B cell (primary cell): ENCODE data around the gene SLC7A6OS. TPM values are rescaled to one million over a fixed set of nuclear protein-coding genes. Genes with fewer than 3 reads are reported as not detected.

ENCODE experiments used
- ATAC-seq: fragments of 200-7000 bp; cut with Tn5 transposase; one replicate; pipeline ENCODE4 v1.10.0; 2021; ENCODE audit warnings: low read depth, mild to moderate bottlenecking, moderate number of reproducible peaks, moderate library complexity
- CTCF ChIA-PET: fragments of 350-600 bp; sonication (Branson Sonifier 250); formaldehyde crosslinking; loops from one replicate; lab custom pipeline; 2021; ENCODE audit warnings: antibody characterized with exemption, inconsistent platforms; lab: Charles Lee
- POLR2A ChIA-PET: fragments of 350-600 bp; sonication (Branson Sonifier 250); formaldehyde crosslinking; loops from one replicate; lab custom pipeline; 2021; ENCODE audit warnings: antibody characterized with exemption; lab: Charles Lee
- DNase-seq: peaks from one replicate; pipeline ENCODE4 v3.0.0; 2013
- H2AFZ ChIP-seq: 2 replicates; pipeline ENCODE4 v1.6.1; 2012; ENCODE audit warnings: mild to moderate bottlenecking, low read depth, low read length; ENCODE audit not compliant: insufficient read depth, poor library complexity, severe bottlenecking
- H3K27ac ChIP-seq, 2 donors: 1 replicate in 1 of 2; 2 replicates in 1 of 2; pipeline ENCODE4 v1.5.1; 2012 to 2013; ENCODE audit warnings: low read length in 2 of 2, mild to moderate bottlenecking in 2 of 2, moderate library complexity in 1 of 2
- H3K27me3 ChIP-seq, 4 experiments: fragments of 200-600 bp in 1 of 4; sonication (generic) in 1 of 4; replicated peaks in 1 of 4; 1 replicate in 2 of 4; 2 replicates in 2 of 4; pipeline versions ENCODE4 v1.6.1 to v1.7.0; 2013 to 2016; ENCODE audit warnings: low read length in 3 of 4, mild to moderate bottlenecking in 2 of 4, mixed read lengths in 1 of 4, moderate library complexity in 1 of 4; ENCODE audit not compliant: insufficient read depth in 4 of 4, control insufficient read depth in 3 of 4; ENCODE audit errors: control extremely low read depth in 1 of 4
- H3K36me3 ChIP-seq, 2 experiments: replicated peaks in 1 of 2; 1 replicate in 1 of 2; 2 replicates in 1 of 2; pipeline versions ENCODE4 v1.6.1 to v1.7.1; 2013; ENCODE audit warnings: low read length in 1 of 2; ENCODE audit not compliant: insufficient read depth in 2 of 2, control insufficient read depth in 1 of 2; ENCODE audit errors: control extremely low read depth in 1 of 2, extremely low read depth in 1 of 2
- H3K4me1 ChIP-seq, 2 donors: fragments of 200-600 bp in 1 of 2; sonication (generic) in 1 of 2; 1 replicate in 1 of 2; 2 replicates in 1 of 2; pipeline versions ENCODE4 v1.5.1 to v1.6.1; 2013 to 2017; ENCODE audit warnings: low read length in 2 of 2; ENCODE audit not compliant: control insufficient read depth in 2 of 2, insufficient read depth in 2 of 2
- H3K4me2 ChIP-seq: replicated peaks from 2 replicates; pipeline ENCODE3; 2012; ENCODE audit warnings: mild to moderate bottlenecking, low read depth, low read length; ENCODE audit not compliant: poor library complexity, severe bottlenecking
- H3K4me3 ChIP-seq, 5 experiments: fragments of 200-600 bp in 1 of 5; sonication (generic) in 1 of 5; 1 replicate in 3 of 5; 2 replicates in 2 of 5; pipeline versions ENCODE4 v1.5.1 to v1.7.0; 2011 to 2016; ENCODE audit warnings: low read length in 4 of 5, mild to moderate bottlenecking in 4 of 5, low read depth in 2 of 5, control low read depth in 1 of 5, moderate library complexity in 1 of 5; ENCODE audit not compliant: insufficient read depth in 1 of 5; ENCODE audit errors: control extremely low read depth in 1 of 5, extremely low read depth in 1 of 5
- H3K79me2 ChIP-seq: fragments of 200-600 bp; sonication (generic); one replicate; pipeline ENCODE4 v1.6.0; 2016; ENCODE audit warnings: low read length; ENCODE audit not compliant: control insufficient read depth, insufficient read depth
- H3K9ac ChIP-seq: fragments of 200-600 bp; sonication (generic); 2 replicates; pipeline ENCODE4 v1.6.1; 2017; ENCODE audit warnings: mild to moderate bottlenecking, low read length, moderate library complexity
- H3K9me3 ChIP-seq, 3 donors: one replicate each; pipeline versions ENCODE4 v1.6.1 to v1.7.1; 2013; ENCODE audit warnings: low read length in 2 of 3; ENCODE audit not compliant: control insufficient read depth in 2 of 3, insufficient read depth in 1 of 3; ENCODE audit errors: control extremely low read depth in 1 of 3
- H4K20me1 ChIP-seq: 2 replicates; pipeline ENCODE4 v1.6.0; 2012; ENCODE audit warnings: mild to moderate bottlenecking, low read length; ENCODE audit not compliant: insufficient read depth, control insufficient read depth, poor library complexity, severe bottlenecking
- H3K27ac Mint-ChIP-seq: one replicate; pipeline ENCODE4 v1.8.0; 2021; ENCODE audit warnings: mixed read lengths
- H3K27me3 Mint-ChIP-seq: one replicate; pipeline ENCODE4 v1.8.0; 2021; ENCODE audit warnings: mixed read lengths
- H3K4me1 Mint-ChIP-seq: one replicate; pipeline ENCODE4 v1.8.0; 2021; ENCODE audit warnings: mixed read lengths
- H3K4me3 Mint-ChIP-seq: one replicate; pipeline ENCODE4 v1.8.0; 2021; ENCODE audit warnings: mixed read lengths
- H3K9me3 Mint-ChIP-seq: one replicate; pipeline ENCODE4 v1.8.0; 2022; ENCODE audit warnings: mixed read lengths; ENCODE audit not compliant: insufficient read depth
- CTCF ChIP-seq: fragments of 200-600 bp; IDR thresholded peaks from one replicate; pipeline ENCODE4 v1.8.0; 2022; ENCODE audit warnings: antibody characterized with exemption, mild to moderate bottlenecking
- EZH2 ChIP-seq: IDR thresholded peaks from 2 replicates; pipeline ENCODE4 v1.6.1; 2012; ENCODE audit warnings: borderline replicate concordance, low read depth, mild to moderate bottlenecking, moderate library complexity, low read length; ENCODE audit not compliant: insufficient read depth, poor library complexity, severe bottlenecking
- WGBS: methylation state at CpG from one replicate; pipeline ENCODE4 v1.1.5; 2013; ENCODE audit warnings: missing lambda C conversion rate; ENCODE audit not compliant: insufficient coverage; 5-methylcytosine and 5-hydroxymethylcytosine counted together
- intact Hi-C: fragments of 100-400 bp; cut with micrococcal nuclease; formaldehyde crosslinking; loops from one replicate; pipeline ENCODE4 v1.10.0; 2022
- polyA plus RNA-seq: library from polyadenylated mRNA; depleted of rRNA; stranded (reverse); fragments of >200 nt; gene quantifications from 2 replicates; pipeline ENCODE4 v1.2.3, GENCODE V29; 2012
- total RNA-seq, 2 donors: library from RNA; stranded (reverse); fragments of 120-200 nt in 1 of 2; gene quantifications; 1 replicate in 1 of 2; 2 replicates in 1 of 2; pipeline versions ENCODE4 v1.2.3 to v1.2.4, GENCODE V29; 2013 to 2022

Gene SLC7A6OS
- total and polyA plus RNA-seq, 2 donors (not counting 1 experiment from before 2014, with no cell fraction given) = 9.9 to 54.1 TPM

GRCh38 chr16:68339214-68339613 lies 28.5 kb upstream of the SLC7A6OS start:
- CTCF ChIA-PET = interaction anchor here (0.7 to 2.7 kb wide), 3 partner anchors 11 to 75 kb away, joined by 3 to 16 read pairs (median 3); partner anchors contain the start of gene SLC7A6
- peaks cover 5 to 66% of the 10 kb centered on the region in 2 experiments for H3K36me3 ChIP-seq
- POLR2A ChIA-PET = no interaction called here
- no peaks in the 10 kb centered on the region for H4K20me1 ChIP-seq
- Mint-ChIP-seq H3K9me3 (no peaks in the 10 kb centered on the region), H3K27ac (no peak overlapping the region), H3K4me3 (no peak overlapping the region), H3K4me1 (no peaks in the 10 kb centered on the region), H3K27me3 (no peaks in the 10 kb centered on the region)
- no peak overlapping the region for H3K9ac ChIP-seq
- H3K9me3 ChIP-seq = no peaks in the 10 kb centered on the region
- ATAC-seq (no peak), DNase-seq (no peak)
- no peak for TF ChIP-seq CTCF
- no peak for TF ChIP-seq EZH2
- H3K4me3 ChIP-seq = no peak overlapping the region
- WGBS = 97% methylated on average over 13 of the region's 13 CpGs
- H3K4me2 ChIP-seq = no peak overlapping the region
- H3K4me1 ChIP-seq = no peaks in the 10 kb centered on the region
- intact Hi-C loops = no loop called here
- no peaks in the 10 kb centered on the region for H3K27me3 ChIP-seq
- no peak overlapping the region for H2AFZ ChIP-seq
- H3K27ac ChIP-seq = no peak overlapping the region
- H3K79me2 ChIP-seq = no peaks in the 10 kb centered on the region

- intact Hi-C loops = no loop called here
- no peak overlapping the region for H3K4me3 Mint-ChIP-seq
- H3K9ac ChIP-seq = no peak overlapping the region
- H3K4me1 ChIP-seq = no peaks in the 10 kb centered on the region
- H3K4me2 ChIP-seq = no peak overlapping the region
- H3K4me3 ChIP-seq = no peak overlapping the region
- H3K4me1 Mint-ChIP-seq = no peaks in the 10 kb centered on the region
- ATAC-seq (no peak), DNase-seq (no peak)
- TF ChIP-seq CTCF (no peak), EZH2 (no peak)
- H4K20me1 ChIP-seq = no peaks in the 10 kb centered on the region
- CTCF ChIA-PET = interaction anchor here (0.7 to 2.7 kb wide), 2 partner anchors 10 to 75 kb away, joined by 3 to 16 read pairs; partner anchors contain the start of gene SLC7A6
- H3K9me3 Mint-ChIP-seq = no peaks in the 10 kb centered on the region
- POLR2A ChIA-PET = no interaction called here
- H3K27ac Mint-ChIP-seq = no peak overlapping the region
- H3K36me3 ChIP-seq = peaks cover 5 to 65% of the 10 kb centered on the region in 2 experiments
- H3K27me3 Mint-ChIP-seq = no peaks in the 10 kb centered on the region
- 98% methylated on average over 15 of the region's 16 CpGs for WGBS
- no peaks in the 10 kb centered on the region for H3K9me3 ChIP-seq
- H3K27me3 ChIP-seq = no peaks in the 10 kb centered on the region
- H3K79me2 ChIP-seq = no peaks in the 10 kb centered on the region
- H2AFZ ChIP-seq = no peak overlapping the region
- H3K27ac ChIP-seq = no peak overlapping the region
Measured at GRCh38 chr16:68338326-68339119, 27.8 kb upstream of the SLC7A6OS start.
